ENCODE measurements around the gene KRT26. TPM values are rescaled to one million over a fixed set of nuclear protein-coding genes. Genes with fewer than 3 reads are reported as not detected.

Gene KRT26
- total and polyA plus RNA-seq, 10 of the 15 experiments (the other 5 are each of a cell fraction or from before 2014, with no cell fraction given), result not detected

- no peak for TF ChIP-seq ZBTB11 (CRISPR knock-in tag; IDR thresholded peaks at IDR 0.05)
- TF ChIP-seq ZSCAN29 (IDR thresholded peaks at IDR 0.05), result no peak
Observed at GRCh38 chr17:40778461-40778860, 6.5 kb upstream of the KRT26 start (continued).

GRCh38 chr17:40777971-40778370 is 6.0 kb upstream of the KRT26 start:
- no peak overlapping the region for H3K4me3 ChIP-seq
- H3K4me2 ChIP-seq (ENCODE audit: control insufficient read depth, insufficient read depth), result no peak overlapping the region
- no peaks in the 10 kb centered on the region for H3K36me3 ChIP-seq (ENCODE audit: control insufficient read depth in 2 of 2, insufficient read depth in 2 of 2, low read length in 1 of 2)
- H3K9me3 ChIP-seq (replicated peaks; ENCODE audit: control insufficient read depth, insufficient read depth, low read length), result no peaks in the 10 kb centered on the region
- H4K20me1 ChIP-seq (ENCODE audit: control insufficient read depth, insufficient read depth), result no peaks in the 10 kb centered on the region
- FAIRE-seq (no peak), DNase-seq (ENCODE audit: low read depth, low spot score) (no peak), ATAC-seq (no peak)
- ChIA-PET CTCF (interaction anchor here (1.0 kb wide), 1 partner anchor 889 kb away, joined by 3 read pairs; no protein-coding TSS in a partner anchor), SMC1A (ENCODE audit: uncharacterized antibody, unreplicated experiment) (no interaction called here), RAD21 (ENCODE audit: unreplicated experiment) (no interaction called here), POLR2A (no interaction called here)
- in situ Hi-C loops (cut with MboI) (no loop called here), intact Hi-C loops (cut with micrococcal nuclease; ENCODE audit: unreplicated experiment) (loop anchor here (5.0 kb wide), 1 partner anchor 101 kb away; no protein-coding TSS in a partner anchor)
- peaks cover 0 to 6% of the 10 kb centered on the region in 2 experiments; a peak in 1 of 4 replicates for H3K27me3 ChIP-seq (replicated peaks in 1 of 2; ENCODE audit: control insufficient read depth in 2 of 2, insufficient read depth in 2 of 2, low read length in 1 of 2)
- H3K79me2 ChIP-seq (ENCODE audit: control insufficient read depth, insufficient read depth, low read length), result no peaks in the 10 kb centered on the region
- 46% methylated on average over 3 of the region's 3 CpGs for WGBS (ENCODE audit: insufficient coverage, insufficient replicate concordance, low lambda C conversion rate, missing lambda C conversion rate)
- no peak overlapping the region for H2AFZ ChIP-seq (ENCODE audit: control insufficient read depth, low read depth, low read length)
- no TSS peak for BruUV-seq (replicated peaks)
- no peak overlapping the region for H3K9ac ChIP-seq (ENCODE audit: control insufficient read depth, insufficient read depth, low read length)
- no peak overlapping the region for H3K27ac ChIP-seq (ENCODE audit: control insufficient read depth, insufficient read depth)
- TF ChIP-seq DPF2 (IDR thresholded peaks at IDR 0.05) (no peak), RELA (IDR thresholded peaks at IDR 0.05; ENCODE audit: borderline replicate concordance, partially characterized antibody) (no peak), SKIL (IDR thresholded peaks at IDR 0.05; ENCODE audit: low read depth, poor library complexity, severe bottlenecking) (no peak), PML (IDR thresholded peaks at IDR 0.05; ENCODE audit: low read length) (no peak), ZBTB4 (CRISPR knock-in tag; IDR thresholded peaks at IDR 0.05) (no peak), SMARCA5 (IDR thresholded peaks at IDR 0.05) (no peak), ATF7 (IDR thresholded peaks at IDR 0.05; ENCODE audit: low read depth) (no peak), E2F8 (IDR thresholded peaks at IDR 0.05; ENCODE audit: low read depth, partially characterized antibody) (no peak)
- no peaks in the 10 kb centered on the region for H3K4me1 ChIP-seq (ENCODE audit: control insufficient read depth, insufficient read depth, low read length)

Measured in GM12878 (cell line).